Mucosa of stomach (tissue), 1 donor: ENCODE results near the gene ADAMTSL3.
"Not testable (repeated sequence)": the region's sequence is repeated elsewhere in the genome, so short reads cannot be mapped to it uniquely, and the experiment has no call there.

Source experiments
- H3K27me3 ChIP-seq: one replicate; pipeline ENCODE4 v1.7.0; 2013; ENCODE audit warnings: mild to moderate bottlenecking, low read length; ENCODE audit not compliant: control insufficient read depth, insufficient read depth
- H3K36me3 ChIP-seq: one replicate; pipeline ENCODE4 v1.7.0; 2013; ENCODE audit warnings: low read length; ENCODE audit not compliant: control insufficient read depth, insufficient read depth
- H3K4me1 ChIP-seq: one replicate; pipeline ENCODE4 v1.7.0; 2013; ENCODE audit warnings: mild to moderate bottlenecking, low read length; ENCODE audit not compliant: control insufficient read depth, insufficient read depth
- H3K4me3 ChIP-seq: one replicate; pipeline ENCODE4 v1.7.0; 2013; ENCODE audit warnings: low read length
- H3K9ac ChIP-seq: one replicate; pipeline ENCODE4 v1.7.0; 2013; ENCODE audit warnings: mild to moderate bottlenecking, low read length, moderate library complexity
- H3K9me3 ChIP-seq: one replicate; pipeline ENCODE4 v1.7.0; 2013; ENCODE audit warnings: mild to moderate bottlenecking, low read length, moderate library complexity; ENCODE audit not compliant: control insufficient read depth
- donor health status: Pancreatic carcinoma.

Gene ADAMTSL3

GRCh38 chr15:84050076-84050475 lies 396.2 kb downstream of the ADAMTSL3 start:
- no peak overlapping the region for H3K4me3 ChIP-seq
- H3K4me1 ChIP-seq, result no peaks in the 10 kb centered on the region
- H3K36me3 ChIP-seq, result no peaks in the 10 kb centered on the region
- H3K9me3 ChIP-seq, result no peaks in the 10 kb centered on the region
- no peak overlapping the region for H3K9ac ChIP-seq
- no peaks in the 10 kb centered on the region for H3K27me3 ChIP-seq

GRCh38 chr15:84051146-84051545 lies 397.2 kb downstream of the ADAMTSL3 start:
- H3K9ac ChIP-seq, H3K36me3 ChIP-seq, H3K9me3 ChIP-seq, H3K4me1 ChIP-seq, H3K4me3 ChIP-seq, H3K27me3 ChIP-seq: not testable (repeated sequence)

- not testable (repeated sequence) for H3K4me1 ChIP-seq, H3K9me3 ChIP-seq, H3K36me3 ChIP-seq, H3K4me3 ChIP-seq, H3K9ac ChIP-seq, H3K27me3 ChIP-seq
These were observed 400.6 kb downstream of the ADAMTSL3 start for GRCh38 chr15:84054544-84054943.

- H3K27me3 ChIP-seq, result no peaks in the 10 kb centered on the region
- no peak overlapping the region for H3K4me3 ChIP-seq
- H3K4me1 ChIP-seq, result no peaks in the 10 kb centered on the region
- H3K9ac ChIP-seq, result no peak overlapping the region
- no peaks in the 10 kb centered on the region for H3K9me3 ChIP-seq
- H3K36me3 ChIP-seq, result no peaks in the 10 kb centered on the region
These were observed 403.9 kb downstream of the ADAMTSL3 start for GRCh38 chr15:84057714-84058331.

- not testable (repeated sequence) for H3K4me1 ChIP-seq, H3K4me3 ChIP-seq, H3K36me3 ChIP-seq, H3K9me3 ChIP-seq, H3K9ac ChIP-seq, H3K27me3 ChIP-seq
These were observed 409.8 kb downstream of the ADAMTSL3 start for GRCh38 chr15:84063674-84064073.

GRCh38 chr15:84068674-84069073 lies 414.8 kb downstream of the ADAMTSL3 start:
- H3K9ac ChIP-seq, H3K27me3 ChIP-seq, H3K9me3 ChIP-seq, H3K36me3 ChIP-seq, H3K4me1 ChIP-seq, H3K4me3 ChIP-seq: not testable (repeated sequence)

GRCh38 chr15:84078038-84078437 lies 424.1 kb downstream of the ADAMTSL3 start:
- H3K4me3 ChIP-seq, H3K9me3 ChIP-seq, H3K36me3 ChIP-seq, H3K9ac ChIP-seq, H3K4me1 ChIP-seq: not testable (repeated sequence)
- H3K27me3 ChIP-seq, result peaks cover 26% of the 10 kb centered on the region

- not testable (repeated sequence) for H3K9ac ChIP-seq, H3K36me3 ChIP-seq, H3K4me3 ChIP-seq, H3K4me1 ChIP-seq, H3K9me3 ChIP-seq
- H3K27me3 ChIP-seq, result peaks cover 26% of the 10 kb centered on the region
These were observed 425.5 kb downstream of the ADAMTSL3 start for GRCh38 chr15:84079325-84079884.

GRCh38 chr15:84079885-84080777 lies 426.2 kb downstream of the ADAMTSL3 start:
- no peaks in the 10 kb centered on the region for H3K36me3 ChIP-seq
- H3K9ac ChIP-seq, result no peak overlapping the region
- no peak overlapping the region for H3K4me3 ChIP-seq
- H3K4me1 ChIP-seq, result no peaks in the 10 kb centered on the region
- H3K9me3 ChIP-seq, result no peaks in the 10 kb centered on the region
- H3K27me3 ChIP-seq, result peaks cover 26% of the 10 kb centered on the region

GRCh38 chr15:84080778-84081084 lies 426.8 kb downstream of the ADAMTSL3 start:
- peaks cover 26% of the 10 kb centered on the region for H3K27me3 ChIP-seq
- H3K9ac ChIP-seq, H3K4me1 ChIP-seq, H3K4me3 ChIP-seq, H3K36me3 ChIP-seq, H3K9me3 ChIP-seq: not testable (repeated sequence)

GRCh38 chr15:84081391-84082168 lies 427.7 kb downstream of the ADAMTSL3 start:
- peaks cover 26% of the 10 kb centered on the region for H3K27me3 ChIP-seq

GRCh38 chr15:84082739-84083138 lies 428.8 kb downstream of the ADAMTSL3 start:
- H3K4me3 ChIP-seq, result no peak overlapping the region
- no peaks in the 10 kb centered on the region for H3K36me3 ChIP-seq
- peaks cover 26% of the 10 kb centered on the region for H3K27me3 ChIP-seq
- no peaks in the 10 kb centered on the region for H3K4me1 ChIP-seq
- no peaks in the 10 kb centered on the region for H3K9me3 ChIP-seq
- no peak overlapping the region for H3K9ac ChIP-seq

More at GRCh38 chr15:84081391-84082168, 427.7 kb downstream of the ADAMTSL3 start:
- Histone ChIP-seq H3K36me3 (no peaks in the 10 kb centered on the region), H3K9me3 (no peaks in the 10 kb centered on the region), H3K4me1 (no peaks in the 10 kb centered on the region), H3K9ac (no peak overlapping the region), H3K4me3 (no peak overlapping the region)
